OCI-LY1 (cell line): ENCODE measurements around the gene EDDM13.

Experiments
- EZH2 ChIP-seq: fragments of 200-600 bp; sonication (generic), shearing (Covaris generic); IDR thresholded peaks from 2 replicates; pipeline ENCODE4 v1.8.0; 2017; ENCODE audit warnings: borderline replicate concordance, mixed run types, mild to moderate bottlenecking, antibody characterized with exemption, low read length, moderate library complexity, mixed read lengths
- TF ChIP-seq, protein P1 (sequence below): fragments of 200-600 bp; sonication (generic), shearing (Covaris generic); IDR thresholded peaks from 2 replicates; pipeline ENCODE4 v1.5.1; 2017; ENCODE audit warnings: mild to moderate bottlenecking, antibody characterized with exemption, low read length, moderate library complexity, mixed read lengths

DNA sequence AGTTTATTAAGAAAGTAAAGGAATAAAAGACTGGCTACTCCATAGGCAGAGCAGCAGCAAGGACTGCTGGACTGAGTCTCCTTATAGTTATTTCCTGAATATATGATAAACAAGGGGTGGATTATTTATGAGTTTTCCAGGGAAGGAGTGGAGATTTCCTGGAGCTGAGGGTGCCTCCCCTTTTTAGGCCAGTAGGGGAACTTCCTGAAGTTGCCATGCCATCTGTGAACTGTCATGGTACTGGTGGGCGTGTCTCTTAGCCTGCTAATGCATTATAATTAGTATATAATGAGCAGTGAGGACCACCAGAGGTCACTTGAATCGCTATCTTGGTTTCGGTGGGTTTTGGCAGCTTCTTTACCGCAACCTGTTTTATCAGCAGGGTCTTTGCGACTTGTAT lies 28.6 kb downstream of the EDDM13 start:
- TF ChIP-seq, protein P1, sequence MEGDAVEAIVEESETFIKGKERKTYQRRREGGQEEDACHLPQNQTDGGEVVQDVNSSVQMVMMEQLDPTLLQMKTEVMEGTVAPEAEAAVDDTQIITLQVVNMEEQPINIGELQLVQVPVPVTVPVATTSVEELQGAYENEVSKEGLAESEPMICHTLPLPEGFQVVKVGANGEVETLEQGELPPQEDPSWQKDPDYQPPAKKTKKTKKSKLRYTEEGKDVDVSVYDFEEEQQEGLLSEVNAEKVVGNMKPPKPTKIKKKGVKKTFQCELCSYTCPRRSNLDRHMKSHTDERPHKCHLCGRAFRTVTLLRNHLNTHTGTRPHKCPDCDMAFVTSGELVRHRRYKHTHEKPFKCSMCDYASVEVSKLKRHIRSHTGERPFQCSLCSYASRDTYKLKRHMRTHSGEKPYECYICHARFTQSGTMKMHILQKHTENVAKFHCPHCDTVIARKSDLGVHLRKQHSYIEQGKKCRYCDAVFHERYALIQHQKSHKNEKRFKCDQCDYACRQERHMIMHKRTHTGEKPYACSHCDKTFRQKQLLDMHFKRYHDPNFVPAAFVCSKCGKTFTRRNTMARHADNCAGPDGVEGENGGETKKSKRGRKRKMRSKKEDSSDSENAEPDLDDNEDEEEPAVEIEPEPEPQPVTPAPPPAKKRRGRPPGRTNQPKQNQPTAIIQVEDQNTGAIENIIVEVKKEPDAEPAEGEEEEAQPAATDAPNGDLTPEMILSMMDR: no peak
- no peak for TF ChIP-seq EZH2
